K562 (cell line): Measurements from ENCODE around the gene GGNBP2. TPM values are rescaled to one million over a fixed set of nuclear protein-coding genes. Genes with fewer than 3 reads are reported as not detected.

Experiments used
- ASH1L ChIP-seq: fragments of 450-650 bp; IDR thresholded peaks from 2 replicates; pipeline ENCODE4 v1.6.1; 2018; ENCODE audit warnings: borderline replicate concordance, mild to moderate bottlenecking, low read depth; ENCODE audit not compliant: partially characterized antibody
- BRF1 ChIP-seq: IDR thresholded peaks from 3 replicates; pipeline ENCODE4 v1.6.1; 2011; ENCODE audit warnings: borderline replicate concordance, mild to moderate bottlenecking; ENCODE audit not compliant: insufficient read length; ENCODE audit errors: extremely low read depth
- CBX8 ChIP-seq: fragments of 200-600 bp; sonication (generic); IDR thresholded peaks from 2 replicates; pipeline ENCODE4 v1.6.1; 2012; ENCODE audit warnings: borderline replicate concordance, mixed run types, low read depth, mild to moderate bottlenecking, moderate library complexity, mixed read lengths, low read length, control low read depth, inconsistent platforms; ENCODE audit not compliant: poor library complexity, severe bottlenecking; ENCODE audit errors: extremely low read depth
- ELF4 ChIP-seq: fragments of 450-650 bp; formaldehyde crosslinking; IDR thresholded peaks from 2 replicates; pipeline ENCODE4 v1.4.0; 2022; ENCODE audit warnings: missing genetic modification characterization
- GABPB1 ChIP-seq: sonication (generic); formaldehyde crosslinking; IDR thresholded peaks from 2 replicates; pipeline ENCODE4 v1.8.0; 2022; ENCODE audit warnings: mild to moderate bottlenecking, missing genetic modification reagents
- PCBP2 ChIP-seq: fragments of 200-400 bp; formaldehyde crosslinking; IDR thresholded peaks from 2 replicates; pipeline ENCODE4 v1.6.1; 2018; ENCODE audit warnings: low read length, low read depth, mild to moderate bottlenecking, moderate library complexity; ENCODE audit not compliant: poor library complexity, severe bottlenecking
- POU5F1 ChIP-seq: fragments of 150-350 bp; IDR thresholded peaks from 2 replicates; pipeline ENCODE4 v1.6.1; 2014; ENCODE audit warnings: borderline replicate concordance, low read length, low read depth, mild to moderate bottlenecking; ENCODE audit not compliant: partially characterized antibody
- RBBP5 ChIP-seq: fragments of 200-600 bp; sonication (generic); IDR thresholded peaks from 2 replicates; pipeline ENCODE4 v1.6.1; 2012; ENCODE audit warnings: borderline replicate concordance, mild to moderate bottlenecking, low read length, control low read depth, inconsistent platforms; ENCODE audit not compliant: insufficient read depth, poor library complexity, severe bottlenecking
- SETDB1 ChIP-seq: IDR thresholded peaks from one replicate; pipeline ENCODE4 v1.6.1; 2012; ENCODE audit warnings: low read length, control low read depth, inconsistent platforms
- SLC30A9 ChIP-seq: fragments of 250-450 bp; sonication (Bioruptor Pico); IDR thresholded peaks from 2 replicates; pipeline ENCODE4 v1.8.0; 2022; ENCODE audit warnings: mild to moderate bottlenecking, moderate library complexity
- XRCC5 ChIP-seq: fragments of 200-400 bp; formaldehyde crosslinking; IDR thresholded peaks from 2 replicates; pipeline ENCODE4 v1.6.1; 2017; ENCODE audit warnings: low read depth, mild to moderate bottlenecking, low read length
- YBX1 ChIP-seq: fragments of 450-650 bp; IDR thresholded peaks from 2 replicates; pipeline ENCODE4 v1.7.1; 2016; ENCODE audit warnings: mild to moderate bottlenecking
- ZBTB7A ChIP-seq: IDR thresholded peaks from 2 replicates; pipeline ENCODE4 v1.6.1; 2011; ENCODE audit warnings: low read depth, mild to moderate bottlenecking, low read length, moderate library complexity, borderline replicate concordance; ENCODE audit not compliant: control insufficient read depth
- ZNF174 ChIP-seq: fragments of 250-450 bp; sonication (Bioruptor Pico); IDR thresholded peaks from 2 replicates; pipeline ENCODE4 v1.4.0; 2020; ENCODE audit warnings: mild to moderate bottlenecking
- ZNF696 ChIP-seq: fragments of 250-450 bp; sonication (Bioruptor Pico); conservative IDR thresholded peaks from 2 replicates; pipeline ENCODE4 v1.4.0; 2020; ENCODE audit warnings: mild to moderate bottlenecking, moderate library complexity
- polyA plus RNA-seq, 8 experiments: library from polyadenylated mRNA; depleted of rRNA in 4 of 8; stranded (reverse) in 5 of 8; unstranded in 3 of 8; fragments of >200 nt; fragmentation: Nextera tagmentation in 2 of 8; fragmentation: Illumina TruSeq in 1 of 8; extraction: Ambion mirVana in 2 of 8; extraction: Trizol in 1 of 8; gene quantifications; 2 replicates each; pipeline versions ENCODE4 v1.2.1 to v1.2.3, GENCODE V29; 2011 to 2014; ENCODE audit warnings: inconsistent platforms in 1 of 8, missing spikeins in 1 of 8
- total RNA-seq, 7 experiments: library from RNA; depleted of rRNA in 6 of 7; stranded (reverse); fragments of >200 nt in 6 of 7; fragmentation: Illumina TruSeq in 2 of 7; extraction: Trizol in 2 of 7; gene quantifications; 2 replicates each; pipeline versions ENCODE4 v1.2.1 to v1.2.3, GENCODE V29; 2011 to 2021; ENCODE audit warnings: low replicate concordance in 1 of 7
- TF ChIP-seq, protein P1 (sequence below): fragments of 450-650 bp; IDR thresholded peaks from 2 replicates; pipeline ENCODE4 v1.6.1; 2016; ENCODE audit warnings: mild to moderate bottlenecking, moderate library complexity

The GGNBP2 gene
- total and polyA plus RNA-seq, 9 of the 15 experiments (the other 6 are each of a cell fraction or from before 2014, with no cell fraction given) = 35.7 to 96.6 (median 64.1) TPM

DNA sequence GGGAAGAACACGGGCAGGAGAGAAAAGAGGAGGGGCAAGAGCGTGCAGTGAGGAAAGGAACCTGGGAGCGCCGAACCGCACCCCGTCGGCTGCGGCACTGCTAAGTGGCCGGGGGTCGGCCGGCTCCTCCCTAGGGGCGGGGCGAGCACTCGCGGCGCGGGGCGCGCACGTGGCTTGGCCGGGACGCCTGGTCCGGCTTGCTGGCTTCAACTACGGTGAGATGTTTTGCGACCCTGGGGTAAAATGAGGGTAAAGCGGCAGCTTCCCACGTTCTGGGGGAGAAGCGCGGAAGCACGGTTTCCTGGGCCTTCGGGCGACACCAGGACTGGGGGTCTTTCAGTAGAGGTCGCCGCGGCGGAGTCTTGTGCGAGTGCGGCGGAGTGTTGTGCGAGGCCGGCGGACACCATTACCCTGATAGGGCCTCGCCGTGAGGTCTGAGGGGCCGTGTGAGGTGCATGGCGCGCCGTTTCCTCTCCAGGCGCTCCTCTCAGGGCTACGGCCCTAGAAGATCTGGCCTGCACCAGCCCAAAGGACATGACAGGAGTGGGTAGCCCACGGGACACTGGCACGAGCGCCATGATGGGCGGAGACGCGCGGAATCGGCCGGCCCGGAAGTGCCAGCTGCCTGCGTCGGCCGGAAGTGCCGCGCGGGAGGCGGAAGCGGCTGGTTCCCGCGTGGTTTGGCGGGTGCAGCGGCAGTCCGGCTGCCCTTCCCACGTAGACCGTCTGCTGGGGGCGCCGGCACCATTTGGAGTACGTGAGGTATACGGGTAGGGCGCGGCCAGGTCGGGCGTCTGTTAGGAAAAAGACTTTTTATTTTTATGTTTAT lies 9.7 kb upstream of the GGNBP2 start, which contains the start of the genes MYO19 and PIGW (continued):
- TF ChIP-seq, protein P1, sequence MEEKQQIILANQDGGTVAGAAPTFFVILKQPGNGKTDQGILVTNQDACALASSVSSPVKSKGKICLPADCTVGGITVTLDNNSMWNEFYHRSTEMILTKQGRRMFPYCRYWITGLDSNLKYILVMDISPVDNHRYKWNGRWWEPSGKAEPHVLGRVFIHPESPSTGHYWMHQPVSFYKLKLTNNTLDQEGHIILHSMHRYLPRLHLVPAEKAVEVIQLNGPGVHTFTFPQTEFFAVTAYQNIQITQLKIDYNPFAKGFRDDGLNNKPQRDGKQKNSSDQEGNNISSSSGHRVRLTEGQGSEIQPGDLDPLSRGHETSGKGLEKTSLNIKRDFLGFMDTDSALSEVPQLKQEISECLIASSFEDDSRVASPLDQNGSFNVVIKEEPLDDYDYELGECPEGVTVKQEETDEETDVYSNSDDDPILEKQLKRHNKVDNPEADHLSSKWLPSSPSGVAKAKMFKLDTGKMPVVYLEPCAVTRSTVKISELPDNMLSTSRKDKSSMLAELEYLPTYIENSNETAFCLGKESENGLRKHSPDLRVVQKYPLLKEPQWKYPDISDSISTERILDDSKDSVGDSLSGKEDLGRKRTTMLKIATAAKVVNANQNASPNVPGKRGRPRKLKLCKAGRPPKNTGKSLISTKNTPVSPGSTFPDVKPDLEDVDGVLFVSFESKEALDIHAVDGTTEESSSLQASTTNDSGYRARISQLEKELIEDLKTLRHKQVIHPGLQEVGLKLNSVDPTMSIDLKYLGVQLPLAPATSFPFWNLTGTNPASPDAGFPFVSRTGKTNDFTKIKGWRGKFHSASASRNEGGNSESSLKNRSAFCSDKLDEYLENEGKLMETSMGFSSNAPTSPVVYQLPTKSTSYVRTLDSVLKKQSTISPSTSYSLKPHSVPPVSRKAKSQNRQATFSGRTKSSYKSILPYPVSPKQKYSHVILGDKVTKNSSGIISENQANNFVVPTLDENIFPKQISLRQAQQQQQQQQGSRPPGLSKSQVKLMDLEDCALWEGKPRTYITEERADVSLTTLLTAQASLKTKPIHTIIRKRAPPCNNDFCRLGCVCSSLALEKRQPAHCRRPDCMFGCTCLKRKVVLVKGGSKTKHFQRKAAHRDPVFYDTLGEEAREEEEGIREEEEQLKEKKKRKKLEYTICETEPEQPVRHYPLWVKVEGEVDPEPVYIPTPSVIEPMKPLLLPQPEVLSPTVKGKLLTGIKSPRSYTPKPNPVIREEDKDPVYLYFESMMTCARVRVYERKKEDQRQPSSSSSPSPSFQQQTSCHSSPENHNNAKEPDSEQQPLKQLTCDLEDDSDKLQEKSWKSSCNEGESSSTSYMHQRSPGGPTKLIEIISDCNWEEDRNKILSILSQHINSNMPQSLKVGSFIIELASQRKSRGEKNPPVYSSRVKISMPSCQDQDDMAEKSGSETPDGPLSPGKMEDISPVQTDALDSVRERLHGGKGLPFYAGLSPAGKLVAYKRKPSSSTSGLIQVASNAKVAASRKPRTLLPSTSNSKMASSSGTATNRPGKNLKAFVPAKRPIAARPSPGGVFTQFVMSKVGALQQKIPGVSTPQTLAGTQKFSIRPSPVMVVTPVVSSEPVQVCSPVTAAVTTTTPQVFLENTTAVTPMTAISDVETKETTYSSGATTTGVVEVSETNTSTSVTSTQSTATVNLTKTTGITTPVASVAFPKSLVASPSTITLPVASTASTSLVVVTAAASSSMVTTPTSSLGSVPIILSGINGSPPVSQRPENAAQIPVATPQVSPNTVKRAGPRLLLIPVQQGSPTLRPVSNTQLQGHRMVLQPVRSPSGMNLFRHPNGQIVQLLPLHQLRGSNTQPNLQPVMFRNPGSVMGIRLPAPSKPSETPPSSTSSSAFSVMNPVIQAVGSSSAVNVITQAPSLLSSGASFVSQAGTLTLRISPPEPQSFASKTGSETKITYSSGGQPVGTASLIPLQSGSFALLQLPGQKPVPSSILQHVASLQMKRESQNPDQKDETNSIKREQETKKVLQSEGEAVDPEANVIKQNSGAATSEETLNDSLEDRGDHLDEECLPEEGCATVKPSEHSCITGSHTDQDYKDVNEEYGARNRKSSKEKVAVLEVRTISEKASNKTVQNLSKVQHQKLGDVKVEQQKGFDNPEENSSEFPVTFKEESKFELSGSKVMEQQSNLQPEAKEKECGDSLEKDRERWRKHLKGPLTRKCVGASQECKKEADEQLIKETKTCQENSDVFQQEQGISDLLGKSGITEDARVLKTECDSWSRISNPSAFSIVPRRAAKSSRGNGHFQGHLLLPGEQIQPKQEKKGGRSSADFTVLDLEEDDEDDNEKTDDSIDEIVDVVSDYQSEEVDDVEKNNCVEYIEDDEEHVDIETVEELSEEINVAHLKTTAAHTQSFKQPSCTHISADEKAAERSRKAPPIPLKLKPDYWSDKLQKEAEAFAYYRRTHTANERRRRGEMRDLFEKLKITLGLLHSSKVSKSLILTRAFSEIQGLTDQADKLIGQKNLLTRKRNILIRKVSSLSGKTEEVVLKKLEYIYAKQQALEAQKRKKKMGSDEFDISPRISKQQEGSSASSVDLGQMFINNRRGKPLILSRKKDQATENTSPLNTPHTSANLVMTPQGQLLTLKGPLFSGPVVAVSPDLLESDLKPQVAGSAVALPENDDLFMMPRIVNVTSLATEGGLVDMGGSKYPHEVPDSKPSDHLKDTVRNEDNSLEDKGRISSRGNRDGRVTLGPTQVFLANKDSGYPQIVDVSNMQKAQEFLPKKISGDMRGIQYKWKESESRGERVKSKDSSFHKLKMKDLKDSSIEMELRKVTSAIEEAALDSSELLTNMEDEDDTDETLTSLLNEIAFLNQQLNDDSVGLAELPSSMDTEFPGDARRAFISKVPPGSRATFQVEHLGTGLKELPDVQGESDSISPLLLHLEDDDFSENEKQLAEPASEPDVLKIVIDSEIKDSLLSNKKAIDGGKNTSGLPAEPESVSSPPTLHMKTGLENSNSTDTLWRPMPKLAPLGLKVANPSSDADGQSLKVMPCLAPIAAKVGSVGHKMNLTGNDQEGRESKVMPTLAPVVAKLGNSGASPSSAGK = peak; percentile 95
- TF ChIP-seq ASH1L = peak; percentile 28
- no peak for TF ChIP-seq CBX8
- peak; percentile 6 for TF ChIP-seq POU5F1
- no peak for TF ChIP-seq XRCC5
- TF ChIP-seq ZBTB7A = peak; percentile 79
- TF ChIP-seq RBBP5 = peak; percentile 84
- peak; percentile 94 for TF ChIP-seq GABPB1 (CRISPR knock-in tag)
- TF ChIP-seq SLC30A9 (CRISPR knock-in tag) = no peak
- TF ChIP-seq ZNF174 = no peak
- no peak for TF ChIP-seq PCBP2
- peak; percentile 95 for TF ChIP-seq ELF4 (CRISPR knock-in tag)
- no peak for TF ChIP-seq ZNF696 (CRISPR knock-in tag)
- no peak for TF ChIP-seq BRF1
- no peak for TF ChIP-seq YBX1
- TF ChIP-seq SETDB1 = no peak
